ENCODE data around the gene GBX2.
A peak's percentile ranks its signal among the peaks of the same experiment; 100 is the strongest.
"Not testable (repeated sequence)": the region's sequence is repeated elsewhere in the genome, so short reads cannot be mapped to it uniquely, and the experiment has no call there.

The GBX2 gene

DNA sequence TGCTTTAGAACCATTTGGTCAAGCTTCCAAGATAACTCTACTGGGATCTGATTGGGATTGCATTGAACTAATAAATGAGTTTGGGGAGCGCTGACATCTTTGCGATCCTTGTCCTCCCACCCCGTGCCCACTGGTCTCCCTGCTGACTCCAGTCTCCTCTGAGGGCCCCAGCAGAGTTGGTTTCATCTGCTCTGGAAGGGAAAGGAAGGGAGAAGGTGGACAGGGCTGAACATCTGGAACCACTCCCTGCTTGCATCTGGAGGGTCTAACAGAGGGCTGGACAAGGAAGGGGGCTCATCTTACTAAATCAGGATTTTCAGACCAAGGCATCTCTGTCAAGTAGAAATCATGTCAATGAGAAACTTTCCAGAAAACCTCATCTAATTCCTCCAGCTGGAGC lies 12.8 kb downstream of the GBX2 start:
- no peak for DNase-seq

DNA sequence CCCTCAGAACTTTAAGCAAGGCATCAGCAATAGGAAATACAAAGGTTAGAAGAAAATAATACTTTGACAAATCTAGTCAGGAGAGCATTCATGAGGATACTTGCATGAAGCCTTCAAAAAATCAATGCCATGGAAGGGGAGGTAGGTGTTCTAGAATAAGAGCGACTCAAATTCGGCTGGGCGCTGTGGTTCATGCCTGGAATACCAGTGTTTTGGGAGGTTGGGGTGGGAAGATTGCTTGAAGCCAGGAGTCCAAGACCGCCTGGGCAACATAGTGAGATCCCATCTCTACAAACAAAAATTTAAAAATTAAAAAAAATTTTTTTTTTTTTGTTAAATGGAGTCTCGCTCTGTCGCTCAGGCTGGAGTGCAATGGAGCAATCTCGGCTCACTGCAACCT lies 21.8 kb downstream of the GBX2 start:
- DNase-seq: no peak

DNA sequence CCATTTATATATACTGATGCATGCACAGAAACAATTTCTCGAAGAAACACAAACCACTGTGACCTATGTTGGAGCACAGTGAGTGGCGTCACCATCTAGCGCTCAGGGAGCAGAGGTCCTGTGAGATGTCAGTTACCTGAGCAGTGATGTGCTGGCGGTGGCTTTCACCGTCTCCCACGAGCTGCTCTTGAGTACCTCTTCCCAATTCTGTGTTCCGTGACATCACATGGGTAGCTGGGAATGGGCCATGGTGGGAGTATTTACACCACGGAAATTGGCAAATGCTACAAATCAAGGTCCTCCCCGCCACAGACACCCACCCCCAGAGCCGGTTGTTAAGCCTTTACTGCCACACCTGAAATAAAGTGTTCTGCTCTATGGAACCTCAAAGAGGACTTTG lies 24.4 kb downstream of the GBX2 start:
- no peak for DNase-seq

DNA sequence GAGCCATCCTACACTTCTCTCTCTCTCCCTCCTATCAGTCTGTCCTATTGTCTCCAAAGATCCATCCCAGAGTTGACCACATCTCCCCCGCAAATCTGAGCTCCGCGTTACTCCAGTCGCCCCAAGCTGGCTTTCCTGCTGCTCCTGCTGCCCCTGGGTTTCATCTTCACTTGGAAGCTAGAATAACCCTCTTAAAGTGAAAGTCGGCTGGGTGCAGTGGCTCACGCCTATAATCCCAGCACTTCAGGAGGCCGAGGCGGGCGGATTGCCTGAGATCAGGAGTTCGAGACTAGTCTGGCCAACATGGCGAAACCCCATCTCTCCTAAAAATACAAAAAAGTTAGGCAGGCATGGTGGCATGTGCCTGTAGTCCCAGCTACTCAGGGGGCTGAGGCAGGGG lies 26.6 kb downstream of the GBX2 start:
- DNase-seq: not testable (repeated sequence)

DNA sequence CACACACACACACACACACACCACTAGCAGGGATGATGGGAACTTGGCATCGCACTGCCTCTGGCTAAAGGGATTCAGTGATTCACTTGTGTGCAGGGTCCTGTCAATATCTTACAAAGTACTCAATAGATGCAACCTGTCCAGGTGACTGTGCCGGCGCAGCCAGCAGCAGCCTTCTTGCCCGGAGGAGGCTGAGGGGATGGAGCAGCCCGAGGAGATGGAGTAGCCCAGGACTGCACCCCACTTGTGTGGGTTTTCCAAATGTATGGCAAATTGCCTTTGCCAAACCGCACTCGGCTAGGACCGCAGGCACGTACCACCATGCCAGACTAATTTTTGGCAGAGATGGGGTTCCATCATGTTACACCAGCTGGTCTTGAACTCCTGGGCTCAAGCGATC lies 31.1 kb downstream of the GBX2 start:
- DNase-seq: no peak

DNA sequence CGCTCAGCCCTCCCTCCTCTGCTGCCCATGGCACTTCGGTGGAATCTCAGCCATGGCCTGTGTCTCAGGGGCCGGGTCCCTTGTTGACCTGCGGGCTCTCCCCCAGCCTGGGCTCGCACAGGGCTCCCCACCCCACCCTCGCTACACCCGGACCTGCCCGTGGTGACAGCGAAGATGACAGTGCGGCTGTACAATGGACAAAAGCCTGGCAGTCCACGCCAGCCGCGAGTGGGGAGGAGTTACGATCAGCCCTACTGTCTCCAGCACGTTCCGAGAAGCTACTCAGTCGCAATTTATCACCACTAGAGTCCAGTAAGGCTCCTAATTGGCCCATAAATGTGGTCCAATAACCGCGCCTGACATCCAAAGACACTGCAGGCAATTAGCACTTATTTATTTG lies 31.6 kb downstream of the GBX2 start:
- peak; percentile 17 for DNase-seq

DNA sequence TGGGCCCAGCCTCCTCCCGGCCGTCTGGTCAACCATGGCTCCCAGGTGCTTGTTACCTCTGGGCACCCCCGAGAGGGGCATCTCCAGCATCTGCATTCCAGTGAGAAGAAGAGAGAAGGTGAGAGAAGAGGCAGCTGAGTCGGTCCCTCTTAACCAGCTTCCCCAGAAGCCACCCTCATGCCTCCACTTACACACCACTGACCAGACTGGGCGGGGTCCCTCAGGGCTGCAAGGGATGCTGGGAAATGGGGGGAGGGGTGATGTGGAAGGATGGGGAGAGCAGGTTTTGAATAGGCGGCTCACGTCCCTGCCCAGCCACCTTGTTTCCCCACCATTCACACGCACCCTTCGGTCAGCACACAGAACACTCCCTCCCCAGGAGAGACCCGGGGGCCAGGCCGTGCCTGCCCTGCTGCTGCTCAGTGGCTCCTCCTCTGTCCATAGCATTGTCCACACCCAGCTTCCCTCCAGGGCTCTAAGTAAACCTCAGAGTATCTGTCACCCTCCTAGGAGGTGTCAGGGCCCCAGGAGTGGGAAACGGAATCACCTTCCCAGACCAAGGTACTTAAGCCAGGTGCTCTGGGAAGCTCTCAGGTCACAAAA lies 34.7 kb downstream of the GBX2 start:
- no peak for DNase-seq

DNA sequence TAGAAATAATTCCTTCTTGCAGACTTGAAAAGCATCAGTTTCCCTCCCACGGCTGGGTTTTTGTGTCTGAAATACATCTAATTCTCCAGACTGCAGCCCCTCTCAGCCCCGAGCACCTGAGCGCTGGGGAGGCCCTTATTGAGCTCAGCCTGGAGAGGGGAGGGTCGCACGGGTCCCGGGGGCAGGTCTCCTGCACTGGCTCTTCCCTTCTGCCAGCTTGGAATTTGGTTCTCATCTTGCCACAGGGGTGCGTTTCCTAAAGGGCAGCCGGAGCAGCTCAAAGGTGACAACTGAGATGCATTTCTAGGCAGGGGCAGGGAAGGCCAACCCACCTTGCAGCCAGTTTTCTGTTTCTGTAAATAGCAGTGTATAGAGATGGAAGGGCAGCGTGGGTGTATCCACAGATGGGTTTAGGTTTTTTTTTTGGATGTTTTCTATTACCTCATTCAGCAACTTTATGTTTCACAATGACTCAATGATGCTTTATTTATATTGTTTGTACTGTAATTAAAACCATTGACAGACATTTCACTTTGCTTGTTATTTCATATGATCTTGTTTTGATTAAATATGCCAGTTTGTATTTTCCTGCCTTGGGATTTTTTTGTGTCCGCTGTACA lies 37.0 kb downstream of the GBX2 start:
- no peak for DNase-seq

DNA sequence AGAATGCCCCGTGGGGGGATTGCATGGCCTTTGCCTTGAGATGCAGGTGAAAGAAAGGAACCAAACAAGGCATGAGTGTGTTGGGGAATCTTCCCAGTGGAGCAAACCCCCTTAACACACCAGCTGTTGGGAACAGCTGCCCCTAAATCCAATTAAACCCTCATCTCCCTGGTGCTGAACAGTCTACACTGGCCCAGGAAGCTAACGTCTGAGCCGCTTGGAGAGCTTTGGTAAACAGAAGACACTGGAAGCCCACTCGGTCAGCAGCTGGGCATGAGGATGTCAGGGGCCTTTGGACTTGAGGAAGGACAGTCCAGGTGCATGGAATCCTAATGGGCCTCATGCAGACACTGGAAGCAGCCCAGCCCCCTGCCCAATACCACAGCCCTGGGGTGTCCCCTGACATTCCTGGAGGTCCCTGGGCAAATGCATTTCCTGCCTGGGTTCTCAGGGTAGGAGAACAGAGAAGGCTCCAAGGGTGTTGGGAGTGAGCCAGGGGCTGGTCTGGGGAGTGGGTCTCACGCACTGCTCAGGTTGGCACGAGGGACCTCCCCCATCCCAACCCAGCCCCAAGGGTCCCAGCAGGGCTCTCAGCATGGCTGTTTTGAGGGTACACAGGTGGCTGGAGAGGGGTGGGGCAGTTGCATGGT lies 37.7 kb downstream of the GBX2 start:
- no peak for DNase-seq

DNA sequence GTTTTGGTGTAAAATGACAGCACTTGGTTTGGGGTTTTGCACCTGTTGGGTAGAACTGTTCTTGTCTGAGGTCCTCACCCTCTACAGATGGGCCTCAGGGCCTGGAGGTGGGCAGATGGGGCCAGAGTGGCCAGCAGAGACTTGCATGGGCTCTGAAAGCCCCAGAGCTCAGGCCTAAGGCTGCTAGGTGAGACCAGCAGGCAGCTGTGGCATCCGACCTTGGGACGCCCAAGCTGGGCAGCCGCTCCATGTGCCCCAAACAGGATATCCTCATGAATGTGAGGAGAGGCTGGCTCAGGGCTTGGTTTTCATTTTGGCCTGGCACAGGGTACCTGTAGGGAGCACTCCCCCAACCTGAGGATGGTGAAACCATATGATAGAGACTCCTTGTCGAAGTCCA lies 38.3 kb downstream of the GBX2 start:
- no peak for DNase-seq

DNA sequence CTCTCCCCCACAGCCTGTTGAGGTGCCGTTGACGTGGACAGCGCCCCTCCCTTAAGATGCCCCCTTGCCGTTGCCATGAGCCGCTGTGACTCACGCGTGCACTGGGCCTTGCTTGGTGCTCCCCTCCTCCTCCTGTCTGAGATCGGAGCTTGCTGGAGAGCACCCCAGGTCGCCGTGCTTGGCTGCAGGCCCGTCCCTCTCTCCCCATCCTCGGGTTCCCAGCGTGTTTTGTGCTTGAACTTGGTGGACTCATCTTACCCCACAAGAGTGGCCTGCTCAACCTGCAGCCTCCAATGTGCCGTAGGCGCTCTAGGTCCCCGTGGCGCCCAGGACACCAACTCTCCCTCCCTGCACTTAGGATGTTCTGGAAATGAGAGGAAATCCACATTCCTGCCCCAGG lies 39.9 kb downstream of the GBX2 start:
- no peak for DNase-seq

DNA sequence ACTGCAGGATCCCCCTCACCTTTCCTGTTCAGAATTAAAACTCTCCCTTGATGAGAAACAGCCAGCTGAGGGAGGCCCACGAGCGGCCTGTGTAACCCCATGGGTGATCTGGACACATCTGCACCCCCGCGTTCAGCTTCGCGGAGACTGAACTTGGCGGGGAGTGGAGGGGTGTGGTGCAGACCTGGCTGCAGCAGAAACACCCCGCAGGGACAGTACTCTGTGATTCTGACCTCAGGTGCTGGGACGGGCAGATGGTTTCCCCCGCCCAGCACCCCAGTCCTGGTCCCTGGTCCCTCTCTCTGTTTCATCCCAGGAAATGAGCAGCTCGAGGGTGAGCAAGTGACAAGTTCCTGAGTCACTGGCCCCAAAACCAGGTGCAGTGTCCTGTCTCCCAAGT lies 41.2 kb downstream of the GBX2 start:
- no peak for DNase-seq

DNA sequence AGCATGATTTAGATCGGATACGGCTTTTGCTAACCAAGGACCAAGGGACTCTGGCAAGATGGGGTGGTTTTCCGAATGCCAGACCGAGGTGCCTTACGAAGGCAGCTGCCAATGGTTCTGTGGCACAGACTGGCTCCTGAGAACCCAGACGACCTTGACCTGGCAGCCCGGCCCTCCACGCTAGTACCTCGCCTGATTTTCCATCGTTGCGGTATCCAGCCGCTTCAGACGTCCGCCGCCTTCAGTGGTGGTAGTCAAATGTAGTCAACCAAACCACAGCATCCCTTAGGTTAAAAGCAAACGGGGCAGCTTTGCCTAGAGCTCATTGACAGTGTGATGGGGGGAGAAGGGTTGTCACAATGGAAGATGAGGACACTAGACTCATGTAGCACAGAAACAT lies 42.6 kb downstream of the GBX2 start:
- DNase-seq: no peak

DNA sequence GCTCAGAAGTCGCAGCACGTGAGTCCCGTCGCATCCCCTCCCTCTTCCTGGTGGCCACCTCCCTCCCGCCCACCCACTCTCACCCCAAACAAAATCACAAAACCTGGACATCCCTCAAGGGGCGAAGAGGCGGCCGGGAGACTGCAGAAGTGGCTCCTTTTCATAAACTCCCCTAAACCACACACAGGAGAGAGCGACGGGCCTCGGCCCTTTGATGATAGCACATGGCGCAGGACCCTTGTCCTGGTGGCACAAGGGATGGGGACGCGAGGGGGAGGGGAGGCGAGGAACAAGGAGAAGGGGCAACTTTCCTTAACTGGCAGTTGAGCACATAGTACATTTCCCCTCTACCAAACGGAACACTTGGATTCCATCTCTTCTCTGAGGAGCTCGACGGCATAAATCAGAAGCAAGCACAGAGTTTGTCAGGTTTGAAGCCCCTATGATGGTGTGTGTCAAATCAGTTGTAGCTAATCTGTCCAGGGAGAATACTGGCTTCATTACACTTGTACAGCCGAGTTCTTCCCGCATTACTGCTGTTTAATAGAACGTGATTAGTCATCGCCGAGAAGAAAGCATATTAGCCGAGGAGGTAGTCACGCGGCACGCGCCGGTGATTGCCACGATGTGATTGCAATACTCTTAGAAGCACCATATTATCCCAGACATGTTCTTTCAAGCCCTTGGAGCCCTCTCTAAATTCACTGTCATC lies 43.8 kb downstream of the GBX2 start:
- no peak for DNase-seq

DNA sequence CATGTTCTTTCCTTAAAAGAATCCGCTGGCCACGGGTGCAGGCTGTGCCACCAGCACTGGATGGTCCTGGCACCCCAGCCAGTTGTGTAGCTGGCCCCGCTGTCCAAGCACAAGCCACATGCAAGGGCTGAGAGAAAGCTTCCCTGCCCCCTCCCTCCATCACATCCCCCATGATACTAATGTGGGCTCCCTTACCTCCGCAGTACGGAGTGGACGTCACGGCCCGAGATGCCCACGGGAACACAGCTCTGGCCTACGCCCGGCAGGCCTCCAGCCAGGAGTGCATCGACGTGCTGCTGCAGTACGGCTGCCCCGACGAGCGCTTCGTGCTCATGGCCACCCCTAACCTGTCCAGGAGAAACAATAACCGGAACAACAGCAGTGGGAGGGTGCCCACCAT lies 44.5 kb downstream of the GBX2 start:
- DNase-seq: no peak

DNA sequence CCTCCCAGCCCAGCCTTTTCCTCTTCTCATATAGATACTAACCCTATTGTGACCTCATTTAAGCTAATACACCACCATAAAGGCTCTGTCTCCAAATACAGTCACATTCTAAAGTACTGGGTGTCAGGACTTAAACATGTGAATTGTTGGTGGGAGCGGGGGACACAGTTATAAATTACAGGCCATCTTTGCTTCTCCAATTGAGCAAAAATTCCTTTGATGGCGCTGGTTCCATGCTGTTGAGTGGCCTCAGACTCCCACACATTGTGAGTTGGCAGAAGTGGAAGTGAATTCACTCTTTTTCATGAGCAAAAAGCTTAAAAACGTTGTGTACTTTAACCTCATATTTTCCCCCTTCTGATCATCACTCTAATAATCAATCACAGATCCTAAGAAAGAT lies 46.0 kb downstream of the GBX2 start:
- no peak for DNase-seq

DNA sequence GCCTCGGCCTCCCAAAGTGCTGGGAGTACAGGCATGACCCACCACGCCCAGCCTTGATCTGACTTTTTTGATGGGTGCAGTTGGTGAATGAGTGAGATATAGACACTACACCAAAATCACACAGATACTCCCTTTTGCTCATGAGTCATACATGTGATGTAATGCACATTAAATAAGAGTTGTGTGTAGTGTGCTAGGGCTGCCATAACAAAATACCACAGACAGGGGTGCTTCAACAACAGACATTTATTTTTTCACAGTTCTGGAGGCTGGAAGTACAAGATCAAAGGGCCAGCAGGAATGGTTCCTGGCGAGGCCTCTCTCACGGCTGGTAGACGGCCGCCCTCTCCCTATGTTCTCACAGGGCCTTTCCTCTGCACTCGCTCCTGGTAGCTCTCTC lies 46.6 kb downstream of the GBX2 start:
- DNase-seq: no peak

DNA sequence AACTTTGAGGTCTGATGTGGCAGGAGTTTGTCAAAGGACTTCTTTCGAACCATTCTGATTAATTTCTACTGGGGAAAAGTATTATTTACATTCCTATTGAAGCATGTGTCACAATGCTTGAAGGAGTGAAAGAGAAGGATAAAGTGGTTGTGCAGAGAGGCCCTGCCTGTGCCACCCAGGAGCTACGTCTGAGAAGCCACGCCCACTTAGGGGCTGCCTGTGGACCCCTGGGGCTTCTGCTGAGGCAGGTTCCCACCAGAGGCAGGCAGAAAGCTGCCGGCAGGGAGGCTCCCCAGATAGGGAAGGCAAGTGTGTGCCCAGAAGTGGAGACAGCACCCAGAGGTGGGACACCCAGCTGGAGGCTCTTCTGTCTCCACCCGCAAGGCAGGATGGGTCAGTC lies 47.4 kb downstream of the GBX2 start:
- no peak for DNase-seq

DNA sequence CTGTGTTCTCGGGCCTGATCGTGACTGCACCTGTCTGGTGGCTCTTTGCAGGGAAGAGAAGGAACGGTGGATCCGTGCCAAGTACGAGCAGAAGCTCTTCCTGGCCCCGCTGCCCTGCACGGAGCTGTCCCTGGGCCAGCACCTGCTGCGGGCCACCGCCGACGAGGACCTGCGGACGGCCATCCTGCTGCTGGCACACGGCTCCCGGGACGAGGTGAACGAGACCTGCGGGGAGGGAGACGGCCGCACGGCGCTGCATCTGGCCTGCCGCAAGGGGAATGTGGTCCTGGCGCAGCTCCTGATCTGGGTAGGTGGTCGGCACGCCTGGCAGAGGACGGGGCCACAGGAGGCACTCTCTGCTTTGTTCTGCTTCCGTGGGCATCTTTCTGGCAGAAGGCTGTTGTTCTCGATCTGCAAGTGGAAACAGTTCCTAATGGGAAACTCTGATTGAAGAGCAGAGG lies 48.0 kb downstream of the GBX2 start:
- DNase-seq: no peak

DNA sequence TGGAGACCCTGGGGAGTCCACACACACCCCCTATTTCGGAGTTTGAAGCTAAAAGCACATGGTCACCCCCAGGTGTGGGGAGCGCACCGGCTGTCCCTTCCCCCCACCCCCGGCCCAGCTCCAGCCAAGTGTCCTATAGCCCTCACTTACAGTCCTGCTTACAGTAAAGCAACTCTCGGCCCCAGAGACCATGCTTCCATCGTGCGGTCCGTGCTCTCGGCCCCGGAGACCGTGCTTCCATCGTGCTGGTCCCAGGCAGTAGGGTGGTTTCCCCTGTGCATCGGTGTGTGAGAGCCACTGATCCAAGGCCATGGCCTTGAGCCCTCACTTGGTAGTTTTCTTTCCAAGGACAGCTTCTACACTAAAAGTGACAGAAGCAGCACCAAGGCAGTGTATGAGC lies 48.7 kb downstream of the GBX2 start:
- no peak for DNase-seq

DNA sequence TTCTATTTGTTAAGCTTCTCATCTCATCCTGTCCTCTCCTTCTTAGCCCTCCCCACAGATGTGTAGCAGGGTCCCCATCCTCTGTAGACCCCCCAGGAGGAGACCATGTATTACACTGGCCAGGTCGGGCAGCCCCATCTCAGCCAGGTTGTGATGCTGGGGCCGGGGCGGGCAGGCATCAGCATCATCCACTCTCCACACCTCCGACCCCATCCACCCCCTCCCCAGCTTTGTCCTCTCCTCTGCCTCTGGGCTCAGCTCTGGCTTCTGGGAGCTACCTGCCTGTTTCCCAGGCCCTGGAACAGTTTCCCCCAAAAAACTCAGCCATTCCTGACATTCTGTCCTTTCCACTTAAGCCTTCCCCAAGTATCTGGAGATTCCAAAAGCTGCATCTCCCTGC lies 49.2 kb downstream of the GBX2 start:
- DNase-seq: no peak

DNA sequence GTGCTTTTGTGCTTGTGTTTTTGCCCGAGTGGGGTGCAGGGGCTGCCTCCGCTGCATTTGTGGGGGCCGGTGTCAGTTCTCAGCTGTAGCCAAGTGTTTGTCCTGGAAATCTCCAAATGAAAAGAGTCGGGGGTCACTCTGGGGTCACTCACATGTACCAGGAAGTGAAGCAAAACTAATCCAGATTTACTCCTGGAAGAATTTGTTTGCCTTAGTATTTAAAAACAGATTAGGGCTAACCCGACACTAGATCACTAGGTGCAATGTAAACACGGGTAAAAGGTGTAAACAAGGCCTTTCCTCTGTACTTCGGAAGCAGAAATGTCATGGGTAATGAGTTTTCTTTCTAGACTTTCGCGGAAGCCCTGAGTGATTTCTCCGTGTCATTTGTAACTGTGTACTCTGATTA lies 50.3 kb downstream of the GBX2 start:
- no peak for DNase-seq

DNA sequence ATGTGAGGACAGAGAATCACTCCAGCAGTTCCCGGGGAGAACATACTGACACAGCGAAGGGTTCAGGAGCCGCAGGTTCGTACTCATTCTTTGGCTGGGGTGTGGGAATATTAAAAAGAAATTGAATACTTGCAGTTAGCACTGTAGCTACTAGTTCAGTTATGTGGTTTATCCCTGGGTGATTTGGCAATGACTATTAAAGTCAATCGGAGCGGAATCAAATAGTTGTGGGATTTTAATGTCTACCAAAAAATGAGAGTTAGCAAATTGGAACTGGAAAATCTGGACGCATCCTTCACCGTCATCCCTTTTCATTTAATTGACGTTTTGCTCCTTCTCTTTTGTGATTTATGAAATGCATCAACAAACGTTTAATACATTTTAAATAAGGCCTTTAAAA lies 50.8 kb downstream of the GBX2 start:
- DNase-seq: no peak

Data from NCI-H526 treated with DMSO at 0.1 percent for 48 hours (cell line).